Loucy (cell line): Measurements from ENCODE around the gene CHRNA1.

Experiments used
- EZH2phosphoT487 ChIP-seq: fragments of 200-600 bp; IDR thresholded peaks from 2 replicates; pipeline ENCODE4 v1.6.1; 2018; ENCODE audit warnings: antibody characterized with exemption, mild to moderate bottlenecking, moderate library complexity, borderline replicate concordance
- TF ChIP-seq, protein P1 (sequence below): fragments of 200-600 bp; sonication (generic); conservative IDR thresholded peaks from 2 replicates; pipeline ENCODE4 v1.5.1; 2014; ENCODE audit warnings: mild to moderate bottlenecking, antibody characterized with exemption, low read length

DNA sequence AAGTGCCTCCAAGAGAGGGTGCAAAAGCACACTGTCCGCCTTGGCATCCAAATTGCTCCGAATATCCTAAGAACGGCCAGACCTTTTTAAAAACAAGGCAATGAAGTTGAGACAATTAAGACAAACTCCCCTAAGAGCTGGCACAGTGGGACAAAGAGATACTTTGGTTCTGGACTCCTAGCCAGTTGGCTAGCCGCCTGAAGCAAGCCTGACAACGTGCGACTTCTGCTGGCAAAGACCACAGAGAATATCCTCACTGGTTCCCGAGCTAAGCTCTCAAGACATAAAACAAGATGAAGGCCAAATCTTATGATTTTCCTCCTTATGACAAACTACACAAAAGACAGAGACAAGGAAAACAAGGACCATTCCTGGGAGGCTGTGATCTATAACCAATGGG lies 32.7 kb downstream of the CHRNA1 start:
- TF ChIP-seq, protein P1, sequence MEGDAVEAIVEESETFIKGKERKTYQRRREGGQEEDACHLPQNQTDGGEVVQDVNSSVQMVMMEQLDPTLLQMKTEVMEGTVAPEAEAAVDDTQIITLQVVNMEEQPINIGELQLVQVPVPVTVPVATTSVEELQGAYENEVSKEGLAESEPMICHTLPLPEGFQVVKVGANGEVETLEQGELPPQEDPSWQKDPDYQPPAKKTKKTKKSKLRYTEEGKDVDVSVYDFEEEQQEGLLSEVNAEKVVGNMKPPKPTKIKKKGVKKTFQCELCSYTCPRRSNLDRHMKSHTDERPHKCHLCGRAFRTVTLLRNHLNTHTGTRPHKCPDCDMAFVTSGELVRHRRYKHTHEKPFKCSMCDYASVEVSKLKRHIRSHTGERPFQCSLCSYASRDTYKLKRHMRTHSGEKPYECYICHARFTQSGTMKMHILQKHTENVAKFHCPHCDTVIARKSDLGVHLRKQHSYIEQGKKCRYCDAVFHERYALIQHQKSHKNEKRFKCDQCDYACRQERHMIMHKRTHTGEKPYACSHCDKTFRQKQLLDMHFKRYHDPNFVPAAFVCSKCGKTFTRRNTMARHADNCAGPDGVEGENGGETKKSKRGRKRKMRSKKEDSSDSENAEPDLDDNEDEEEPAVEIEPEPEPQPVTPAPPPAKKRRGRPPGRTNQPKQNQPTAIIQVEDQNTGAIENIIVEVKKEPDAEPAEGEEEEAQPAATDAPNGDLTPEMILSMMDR = no peak
- TF ChIP-seq EZH2phosphoT487 = no peak
